ENCODE results near the gene TRAP1. TPM values are rescaled to one million over a fixed set of nuclear protein-coding genes. Genes with fewer than 3 reads are reported as not detected.

The TRAP1 gene
- total and polyA plus RNA-seq, 9 donors: 56.3 to 102 (median 76.7) TPM

DNA sequence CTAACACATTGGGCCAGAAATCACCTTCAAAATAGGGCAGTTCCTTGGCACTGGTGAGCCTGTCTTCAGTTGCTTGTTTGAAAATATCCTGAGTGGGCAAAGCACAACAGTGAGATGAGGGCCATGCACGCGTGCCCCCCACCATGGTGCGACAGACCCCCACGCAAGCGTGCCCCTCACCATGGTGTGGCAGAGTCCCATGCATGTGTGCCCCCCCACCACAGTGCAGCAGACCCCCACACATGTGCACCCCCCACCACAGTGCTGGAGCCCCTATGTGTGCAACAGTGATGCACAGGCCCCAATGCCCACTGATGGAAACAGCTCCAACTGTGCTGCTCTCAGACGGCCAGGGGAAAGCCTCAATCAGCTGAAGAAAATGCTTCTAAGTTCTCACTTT is 18.8 kb upstream of the TRAP1 start:
- no peak overlapping the region for H3K27ac ChIP-seq
- H3K27me3 ChIP-seq: no peaks in the 10 kb centered on the region
- 85 to 95% (median 88%) methylated on average over 6 of the region's 6 CpGs for WGBS, 3 donors
- intact Hi-C loops (cut with DNase I): no loop called here
- H3K4me1 ChIP-seq (ENCODE audit: insufficient read depth): no peaks in the 10 kb centered on the region
- TF ChIP-seq POLR2A (IDR thresholded peaks at IDR 0.05) (no peak), EP300 (IDR thresholded peaks at IDR 0.05) (no peak)
- TF ChIP-seq, protein P1, sequence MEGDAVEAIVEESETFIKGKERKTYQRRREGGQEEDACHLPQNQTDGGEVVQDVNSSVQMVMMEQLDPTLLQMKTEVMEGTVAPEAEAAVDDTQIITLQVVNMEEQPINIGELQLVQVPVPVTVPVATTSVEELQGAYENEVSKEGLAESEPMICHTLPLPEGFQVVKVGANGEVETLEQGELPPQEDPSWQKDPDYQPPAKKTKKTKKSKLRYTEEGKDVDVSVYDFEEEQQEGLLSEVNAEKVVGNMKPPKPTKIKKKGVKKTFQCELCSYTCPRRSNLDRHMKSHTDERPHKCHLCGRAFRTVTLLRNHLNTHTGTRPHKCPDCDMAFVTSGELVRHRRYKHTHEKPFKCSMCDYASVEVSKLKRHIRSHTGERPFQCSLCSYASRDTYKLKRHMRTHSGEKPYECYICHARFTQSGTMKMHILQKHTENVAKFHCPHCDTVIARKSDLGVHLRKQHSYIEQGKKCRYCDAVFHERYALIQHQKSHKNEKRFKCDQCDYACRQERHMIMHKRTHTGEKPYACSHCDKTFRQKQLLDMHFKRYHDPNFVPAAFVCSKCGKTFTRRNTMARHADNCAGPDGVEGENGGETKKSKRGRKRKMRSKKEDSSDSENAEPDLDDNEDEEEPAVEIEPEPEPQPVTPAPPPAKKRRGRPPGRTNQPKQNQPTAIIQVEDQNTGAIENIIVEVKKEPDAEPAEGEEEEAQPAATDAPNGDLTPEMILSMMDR (IDR thresholded peaks at IDR 0.05): no peak
- H3K9me3 ChIP-seq: no peaks in the 10 kb centered on the region
- H3K4me3 ChIP-seq: no peak overlapping the region
- no peaks in the 10 kb centered on the region for H3K36me3 ChIP-seq
- DNase-seq: peak in 1 of 5 donors; percentile 12

DNA sequence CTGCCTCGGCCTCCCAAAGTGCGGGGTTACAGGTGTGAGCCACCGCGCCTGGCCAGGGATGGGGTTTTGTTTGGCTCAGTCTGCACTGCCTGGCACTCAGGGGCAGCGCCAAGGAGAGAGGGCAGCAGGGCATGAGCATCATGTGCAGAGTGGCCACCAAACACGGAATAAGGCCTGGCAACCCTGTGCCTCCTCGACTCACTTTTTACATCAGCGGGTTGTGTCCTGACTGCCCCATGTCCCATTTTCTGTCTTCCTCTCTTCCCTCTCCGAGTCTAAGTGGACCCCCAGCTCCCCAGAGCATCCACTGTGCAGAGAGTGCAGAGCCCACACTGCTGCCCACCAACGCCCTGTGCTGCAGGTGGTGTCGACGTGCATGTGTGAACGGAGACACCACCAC is 18.2 kb upstream of the TRAP1 start:
- H3K4me1 ChIP-seq (ENCODE audit: insufficient read depth): no peaks in the 10 kb centered on the region
- no peaks in the 10 kb centered on the region for H3K27me3 ChIP-seq
- TF ChIP-seq, protein P1 (IDR thresholded peaks at IDR 0.05): no peak
- TF ChIP-seq POLR2A (IDR thresholded peaks at IDR 0.05): no peak
- TF ChIP-seq EP300 (IDR thresholded peaks at IDR 0.05): no peak
- intact Hi-C loops (cut with DNase I): no loop called here
- no peaks in the 10 kb centered on the region for H3K36me3 ChIP-seq
- no peak overlapping the region for H3K27ac ChIP-seq
- no peak overlapping the region for H3K4me3 ChIP-seq
- 94 to 98% (median 97%) methylated on average over 13 of the region's 13 CpGs for WGBS, 3 donors
- no peaks in the 10 kb centered on the region for H3K9me3 ChIP-seq
- DNase-seq: peak in 1 of 5 donors; percentile 24

DNA sequence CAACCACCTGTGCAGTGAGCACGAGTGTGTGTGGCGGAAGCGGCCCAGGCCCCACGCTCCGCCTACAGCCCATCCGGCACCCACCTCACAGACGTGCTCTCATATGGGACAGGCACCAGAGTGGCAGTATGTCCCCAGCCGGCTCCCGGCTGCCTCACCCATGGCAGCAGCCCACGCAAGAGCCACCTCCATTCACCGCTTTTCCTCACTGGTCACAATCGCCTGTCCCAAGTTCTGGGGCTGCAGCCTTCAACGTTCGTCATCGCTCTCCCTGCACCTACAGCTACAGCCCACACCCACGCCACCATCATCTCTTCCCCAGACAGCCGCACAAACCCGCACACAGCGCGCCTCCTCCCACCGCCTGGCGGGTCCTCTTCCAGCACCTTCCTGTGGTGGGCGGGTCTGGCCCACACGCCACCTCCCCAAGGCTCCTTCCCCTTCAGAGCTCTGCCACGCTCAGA is 17.5 kb upstream of the TRAP1 start:
- DNase-seq: peak in 1 of 5 donors; percentile 30
- intact Hi-C loops (cut with DNase I): no loop called here
- Histone ChIP-seq H3K4me1 (ENCODE audit: insufficient read depth) (no peaks in the 10 kb centered on the region), H3K36me3 (no peaks in the 10 kb centered on the region), H3K4me3 (no peak overlapping the region), H3K9me3 (no peaks in the 10 kb centered on the region), H3K27me3 (no peaks in the 10 kb centered on the region), H3K27ac (no peak overlapping the region)
- TF ChIP-seq EP300 (IDR thresholded peaks at IDR 0.05) (no peak), POLR2A (IDR thresholded peaks at IDR 0.05) (no peak)
- TF ChIP-seq, protein P1 (IDR thresholded peaks at IDR 0.05): no peak
- 94 to 95% (median 95%) methylated on average over 25 of the region's 25 CpGs for WGBS, 3 donors

DNA sequence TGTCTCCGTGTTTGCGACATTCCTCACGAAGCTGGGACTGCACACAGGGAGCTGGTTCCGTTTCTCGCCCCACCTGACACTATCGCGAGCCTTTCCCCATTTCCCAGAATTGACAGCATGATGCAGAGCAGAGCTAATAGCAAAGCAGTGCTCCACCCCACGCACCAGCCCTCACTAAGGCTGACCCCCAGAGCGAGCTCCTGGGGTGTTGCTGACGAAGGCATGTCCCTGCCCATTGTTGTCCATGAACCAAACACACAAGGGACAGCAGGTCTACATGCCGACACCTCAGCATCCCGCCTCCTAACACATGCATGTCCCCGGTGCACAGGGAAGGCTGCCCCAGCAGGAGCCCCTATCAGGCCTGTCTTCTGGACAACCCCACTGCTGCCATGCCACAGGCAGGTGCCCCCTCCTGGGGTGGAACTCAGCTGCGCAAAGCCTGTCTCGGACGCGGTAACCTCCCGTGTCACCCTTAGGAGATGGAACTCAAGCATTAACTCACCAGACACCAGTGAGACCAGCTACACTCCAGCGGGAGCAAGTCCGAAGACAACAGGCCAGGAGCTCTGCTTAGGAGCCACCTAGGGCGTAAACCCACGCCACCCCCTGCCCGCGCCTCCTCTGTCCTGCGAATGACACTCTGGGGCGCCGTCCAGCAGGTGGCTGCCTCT is 16.9 kb upstream of the TRAP1 start:
- intact Hi-C loops (cut with DNase I): no loop called here
- no peaks in the 10 kb centered on the region for H3K4me1 ChIP-seq (ENCODE audit: insufficient read depth)
- TF ChIP-seq POLR2A (IDR thresholded peaks at IDR 0.05) (no peak), EP300 (IDR thresholded peaks at IDR 0.05) (no peak)
- TF ChIP-seq, protein P1 (IDR thresholded peaks at IDR 0.05): no peak
- H3K27ac ChIP-seq: no peak overlapping the region
- 96% methylated on average over 26 to 27 of the region's 27 CpGs for WGBS, 3 donors
- H3K9me3 ChIP-seq: no peaks in the 10 kb centered on the region
- no peak overlapping the region for H3K4me3 ChIP-seq
- DNase-seq: peak in 1 of 5 donors; percentile 29
- H3K36me3 ChIP-seq: no peaks in the 10 kb centered on the region
- H3K27me3 ChIP-seq: no peaks in the 10 kb centered on the region

Data from ovary (tissue), 9 donors.